Liver (tissue), 9 donors: ENCODE measurements around the gene LIMS2. TPM values are rescaled to one million over a fixed set of nuclear protein-coding genes. Genes with fewer than 3 reads are reported as not detected.

ENCODE experiments used
- DNase-seq: peaks from one replicate; pipeline ENCODE4 v3.0.0-alpha.2; 2017; ENCODE audit warnings: low spot score
- H3K27ac ChIP-seq, 2 donors: one replicate each; pipeline ENCODE4 v1.7.0; 2013; ENCODE audit warnings: inconsistent platforms in 2 of 2, low read length in 2 of 2, control low read depth in 1 of 2, low read depth in 1 of 2, mild to moderate bottlenecking in 1 of 2
- H3K27me3 ChIP-seq, 4 donors: one replicate each; pipeline versions ENCODE4 v1.6.1 to v1.7.0; 2013; ENCODE audit warnings: low read length in 3 of 4, inconsistent platforms in 1 of 4, mild to moderate bottlenecking in 1 of 4, moderate library complexity in 1 of 4; ENCODE audit not compliant: control insufficient read depth in 4 of 4, insufficient read depth in 4 of 4
- H3K36me3 ChIP-seq, 4 donors: one replicate each; pipeline versions ENCODE4 v1.6.1 to v1.7.0; 2013; ENCODE audit warnings: low read length in 3 of 4, mild to moderate bottlenecking in 3 of 4, low read depth in 1 of 4, moderate library complexity in 1 of 4; ENCODE audit not compliant: control insufficient read depth in 4 of 4, insufficient read depth in 3 of 4
- H3K4me1 ChIP-seq, 4 donors: one replicate each; pipeline versions ENCODE4 v1.6.1 to v1.7.0; 2013; ENCODE audit warnings: low read length in 3 of 4, mild to moderate bottlenecking in 3 of 4, moderate library complexity in 1 of 4; ENCODE audit not compliant: control insufficient read depth in 4 of 4, insufficient read depth in 4 of 4
- H3K4me3 ChIP-seq, 3 donors: one replicate each; pipeline versions ENCODE4 v1.6.1 to v1.7.0; 2013; ENCODE audit warnings: low read length in 3 of 3, control low read depth in 1 of 3, low read depth in 1 of 3, mild to moderate bottlenecking in 1 of 3
- H3K9ac ChIP-seq, 2 donors: one replicate each; pipeline ENCODE4 v1.7.0; 2013; ENCODE audit warnings: low read length in 2 of 2, mild to moderate bottlenecking in 2 of 2, moderate library complexity in 2 of 2, control low read depth in 1 of 2, low read depth in 1 of 2
- H3K9me3 ChIP-seq, 4 donors: one replicate each; pipeline versions ENCODE4 v1.6.1 to v1.7.0; 2013; ENCODE audit warnings: low read length in 3 of 4; ENCODE audit not compliant: control insufficient read depth in 4 of 4
- CTCF ChIP-seq: fragments of 150-350 bp; IDR thresholded peaks from 2 replicates; pipeline ENCODE4 v1.5.1; 2017; ENCODE audit warnings: improper control_type of control experiment, low read depth, low read length; ENCODE audit not compliant: missing input control
- EGR1 ChIP-seq, 2 donors: IDR thresholded peaks; 2 replicates each; pipeline ENCODE4 v1.6.1; 2016 to 2018; ENCODE audit warnings: antibody characterized with exemption in 2 of 2, low read depth in 2 of 2
- FOXA1 ChIP-seq: IDR thresholded peaks from 2 replicates; pipeline ENCODE4 v1.6.1; 2016; ENCODE audit warnings: antibody characterized with exemption
- FOXA2 ChIP-seq: IDR thresholded peaks from 2 replicates; pipeline ENCODE4 v1.6.1; 2016; ENCODE audit warnings: antibody characterized with exemption
- GABPA ChIP-seq, 2 donors: IDR thresholded peaks in 1 of 2; conservative IDR thresholded peaks in 1 of 2; 2 replicates each; pipeline ENCODE4 v1.6.1; 2016; ENCODE audit warnings: antibody characterized with exemption in 2 of 2, mild to moderate bottlenecking in 1 of 2, moderate library complexity in 1 of 2
- HNF4G ChIP-seq: IDR thresholded peaks from 2 replicates; pipeline ENCODE4 v1.6.1; 2016; ENCODE audit warnings: antibody characterized with exemption
- JUND ChIP-seq, 2 donors: IDR thresholded peaks; 2 replicates each; pipeline ENCODE4 v1.6.1; 2016; ENCODE audit warnings: antibody characterized with exemption in 2 of 2
- MAX ChIP-seq: IDR thresholded peaks from 2 replicates; pipeline ENCODE4 v1.6.1; 2016; ENCODE audit warnings: antibody characterized with exemption
- NR2F2 ChIP-seq: IDR thresholded peaks from 2 replicates; pipeline ENCODE4 v1.6.1; 2016; ENCODE audit warnings: antibody characterized with exemption
- RAD21 ChIP-seq, 2 donors: IDR thresholded peaks; 2 replicates each; pipeline ENCODE4 v1.6.1; 2016; ENCODE audit warnings: antibody characterized with exemption in 2 of 2, mild to moderate bottlenecking in 2 of 2
- REST ChIP-seq: IDR thresholded peaks from 2 replicates; pipeline ENCODE4 v1.6.1; 2016; ENCODE audit warnings: antibody characterized with exemption, mild to moderate bottlenecking
- RXRA ChIP-seq, 2 donors: IDR thresholded peaks; 2 replicates each; pipeline ENCODE4 v1.6.1; 2017 to 2018; ENCODE audit warnings: antibody characterized with exemption in 2 of 2, mild to moderate bottlenecking in 1 of 2
- TAF1 ChIP-seq: conservative IDR thresholded peaks from 2 replicates; pipeline ENCODE4 v1.6.1; 2016; ENCODE audit warnings: antibody characterized with exemption, mild to moderate bottlenecking
- YY1 ChIP-seq: IDR thresholded peaks from 2 replicates; pipeline ENCODE4 v1.6.1; 2016; ENCODE audit warnings: antibody characterized with exemption, mild to moderate bottlenecking
- ZBTB33 ChIP-seq: IDR thresholded peaks from 2 replicates; pipeline ENCODE4 v1.6.1; 2016; ENCODE audit warnings: antibody characterized with exemption
- WGBS: extraction: QIAGEN DNeasy Blood & Tissue Kit; methylation state at CpG from one replicate; pipeline ENCODE4 v1.1.7; 2013; 5-methylcytosine and 5-hydroxymethylcytosine counted together
- polyA plus RNA-seq, 2 donors: library from polyadenylated mRNA; stranded (reverse) in 1 of 2; unstranded in 1 of 2; fragments of 200-250 nt in 1 of 2; fragments of >200 nt in 1 of 2; fragmentation: Nextera tagmentation in 1 of 2; extraction: Ambion mirVana in 1 of 2; gene quantifications; one replicate each; pipeline versions ENCODE4 v1.2.1 to v1.2.3, GENCODE V29; 2013 to 2015
- total RNA-seq, 2 donors: library from RNA; depleted of rRNA; stranded (reverse); fragments of >200 nt; gene quantifications; one replicate each; pipeline ENCODE4 v1.2.3, GENCODE V29; 2014
- donor health status: healthy.
- donor health status: healthy.
- donor health status: healthy.
- donor health status: healthy.
- donor health status: healthy.

Gene LIMS2
- total and polyA plus RNA-seq, 4 donors, result 1.4 to 17.9 (median 16.1) TPM

- no peak for TF ChIP-seq FOXA1
- TF ChIP-seq FOXA2, result no peak
- no peak for TF ChIP-seq RAD21 (IDR thresholded peaks at IDR 0.05)
- TF ChIP-seq EGR1 (IDR thresholded peaks at IDR 0.05; ENCODE audit: low read depth in 2 of 2), result no peak
- TF ChIP-seq NR2F2, result no peak
- TF ChIP-seq REST, result no peak
- no peak for TF ChIP-seq MAX
- no peak for TF ChIP-seq CTCF
- TF ChIP-seq JUND (IDR thresholded peaks at IDR 0.05), result no peak
- no peak for TF ChIP-seq HNF4G
- no peak for TF ChIP-seq RXRA (IDR thresholded peaks at IDR 0.05)
- TF ChIP-seq TAF1, result no peak
- no peak for TF ChIP-seq GABPA (IDR thresholded peaks at IDR 0.05 in 1 of 2, conservative IDR thresholded peaks at IDR 0.05 in 1 of 2)
- no peak for TF ChIP-seq YY1
- no peak for TF ChIP-seq ZBTB33
- no peaks in the 10 kb centered on the region for H3K36me3 ChIP-seq
- H3K27me3 ChIP-seq, result no peaks in the 10 kb centered on the region
- H3K9me3 ChIP-seq, result no peaks in the 10 kb centered on the region
- H3K9ac ChIP-seq, result no peak within 1 kb of the TSS
- DNase-seq, result no peak
- H3K4me3 ChIP-seq, result no peak within 1 kb of the TSS
- no peak within 1 kb of the TSS for H3K27ac ChIP-seq
- H3K4me1 ChIP-seq, result peaks cover 6 to 33% (median 15%) of the 10 kb centered on the region in 4 donors
- WGBS, result 90% methylated on average over 37 of the region's 37 CpGs
These were observed 29.7 kb downstream of the LIMS2 start, which contains the start of gene GPR17 for GRCh38 chr2:127645395-127646291. GPR17 (plus strand) TSS chr2:127646153; CDS start chr2:127650736, 4,583 bp downstream.
